GM23338 (cell line): ENCODE results near the gene LTBP2.

ENCODE experiments used
- EZH2 ChIP-seq: fragments of 200-600 bp; sonication (generic); IDR thresholded peaks from one replicate; pipeline ENCODE4 v1.8.0; 2017; ENCODE audit warnings: antibody characterized with exemption, mild to moderate bottlenecking, low read depth; ENCODE audit not compliant: unreplicated experiment
- EZH2phosphoT487 ChIP-seq: fragments of 200-600 bp; sonication (generic); IDR thresholded peaks from one replicate; pipeline ENCODE4 v1.8.1; 2018; ENCODE audit warnings: antibody characterized with exemption; ENCODE audit not compliant: unreplicated experiment
- JUNB ChIP-seq: IDR thresholded peaks from one replicate; pipeline ENCODE4 v1.6.1; 2016; ENCODE audit warnings: antibody characterized with exemption; ENCODE audit not compliant: unreplicated experiment
- TF ChIP-seq, protein P1 (sequence below), 2 experiments: fragments of 200-600 bp in 1 of 2; sonication (generic) in 1 of 2; conservative IDR thresholded peaks; 2 replicates each; pipeline versions ENCODE4 v1.5.1 to v1.6.1; 2016 to 2017; ENCODE audit warnings: antibody characterized with exemption in 2 of 2, low read depth in 2 of 2, mild to moderate bottlenecking in 2 of 2, moderate library complexity in 1 of 2
- TF ChIP-seq, protein P2 (sequence below): IDR thresholded peaks from 2 replicates; pipeline ENCODE4 v1.6.1; 2016; ENCODE audit warnings: antibody characterized with exemption

DNA sequence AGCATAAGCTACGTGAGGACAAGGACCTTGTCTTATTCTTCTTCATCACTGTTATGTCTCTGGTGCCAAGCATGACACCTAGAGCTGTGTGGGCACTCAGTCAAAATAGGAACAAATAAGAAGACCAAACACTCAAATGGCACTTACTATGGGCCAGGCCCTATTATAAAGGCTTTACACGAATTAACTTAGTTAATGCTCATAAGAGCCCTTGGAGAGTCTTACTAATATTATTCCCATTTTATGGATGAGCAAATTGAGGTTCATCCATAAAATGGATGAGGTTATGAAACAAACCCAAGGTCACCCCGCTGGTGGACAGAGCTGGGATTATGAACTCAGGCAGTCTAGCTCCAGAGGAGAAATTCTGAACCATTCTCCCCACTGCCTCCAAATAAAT, 70.8 kb downstream of the LTBP2 start:
- TF ChIP-seq, protein P1, sequence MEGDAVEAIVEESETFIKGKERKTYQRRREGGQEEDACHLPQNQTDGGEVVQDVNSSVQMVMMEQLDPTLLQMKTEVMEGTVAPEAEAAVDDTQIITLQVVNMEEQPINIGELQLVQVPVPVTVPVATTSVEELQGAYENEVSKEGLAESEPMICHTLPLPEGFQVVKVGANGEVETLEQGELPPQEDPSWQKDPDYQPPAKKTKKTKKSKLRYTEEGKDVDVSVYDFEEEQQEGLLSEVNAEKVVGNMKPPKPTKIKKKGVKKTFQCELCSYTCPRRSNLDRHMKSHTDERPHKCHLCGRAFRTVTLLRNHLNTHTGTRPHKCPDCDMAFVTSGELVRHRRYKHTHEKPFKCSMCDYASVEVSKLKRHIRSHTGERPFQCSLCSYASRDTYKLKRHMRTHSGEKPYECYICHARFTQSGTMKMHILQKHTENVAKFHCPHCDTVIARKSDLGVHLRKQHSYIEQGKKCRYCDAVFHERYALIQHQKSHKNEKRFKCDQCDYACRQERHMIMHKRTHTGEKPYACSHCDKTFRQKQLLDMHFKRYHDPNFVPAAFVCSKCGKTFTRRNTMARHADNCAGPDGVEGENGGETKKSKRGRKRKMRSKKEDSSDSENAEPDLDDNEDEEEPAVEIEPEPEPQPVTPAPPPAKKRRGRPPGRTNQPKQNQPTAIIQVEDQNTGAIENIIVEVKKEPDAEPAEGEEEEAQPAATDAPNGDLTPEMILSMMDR (conservative IDR thresholded peaks at IDR 0.05; ENCODE audit: low read depth in 2 of 2): no peak
- TF ChIP-seq, protein P2, sequence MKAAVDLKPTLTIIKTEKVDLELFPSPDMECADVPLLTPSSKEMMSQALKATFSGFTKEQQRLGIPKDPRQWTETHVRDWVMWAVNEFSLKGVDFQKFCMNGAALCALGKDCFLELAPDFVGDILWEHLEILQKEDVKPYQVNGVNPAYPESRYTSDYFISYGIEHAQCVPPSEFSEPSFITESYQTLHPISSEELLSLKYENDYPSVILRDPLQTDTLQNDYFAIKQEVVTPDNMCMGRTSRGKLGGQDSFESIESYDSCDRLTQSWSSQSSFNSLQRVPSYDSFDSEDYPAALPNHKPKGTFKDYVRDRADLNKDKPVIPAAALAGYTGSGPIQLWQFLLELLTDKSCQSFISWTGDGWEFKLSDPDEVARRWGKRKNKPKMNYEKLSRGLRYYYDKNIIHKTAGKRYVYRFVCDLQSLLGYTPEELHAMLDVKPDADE: no peak
- TF ChIP-seq JUNB: no peak
- TF ChIP-seq EZH2: no peak
- TF ChIP-seq EZH2phosphoT487: no peak
